HG03025 (cell line): ENCODE results near the gene RANBP9.

Source experiments
- ATAC-seq: cut with Tn5 transposase; IDR thresholded peaks from one replicate; pipeline ENCODE4 v1.9.1; 2021; ENCODE audit warnings: mild to moderate bottlenecking, moderate library complexity; ENCODE audit not compliant: unreplicated experiment, low FRiP score

The RANBP9 gene

GRCh38 chr6:13711733-13712598 is at the start of gene RANBP9:
TSS of gene RANBP9 (minus strand) at chr6:13711835. CDS start at chr6:13711505, 330 bp downstream.
- ATAC-seq = peak; percentile 74

DNA sequence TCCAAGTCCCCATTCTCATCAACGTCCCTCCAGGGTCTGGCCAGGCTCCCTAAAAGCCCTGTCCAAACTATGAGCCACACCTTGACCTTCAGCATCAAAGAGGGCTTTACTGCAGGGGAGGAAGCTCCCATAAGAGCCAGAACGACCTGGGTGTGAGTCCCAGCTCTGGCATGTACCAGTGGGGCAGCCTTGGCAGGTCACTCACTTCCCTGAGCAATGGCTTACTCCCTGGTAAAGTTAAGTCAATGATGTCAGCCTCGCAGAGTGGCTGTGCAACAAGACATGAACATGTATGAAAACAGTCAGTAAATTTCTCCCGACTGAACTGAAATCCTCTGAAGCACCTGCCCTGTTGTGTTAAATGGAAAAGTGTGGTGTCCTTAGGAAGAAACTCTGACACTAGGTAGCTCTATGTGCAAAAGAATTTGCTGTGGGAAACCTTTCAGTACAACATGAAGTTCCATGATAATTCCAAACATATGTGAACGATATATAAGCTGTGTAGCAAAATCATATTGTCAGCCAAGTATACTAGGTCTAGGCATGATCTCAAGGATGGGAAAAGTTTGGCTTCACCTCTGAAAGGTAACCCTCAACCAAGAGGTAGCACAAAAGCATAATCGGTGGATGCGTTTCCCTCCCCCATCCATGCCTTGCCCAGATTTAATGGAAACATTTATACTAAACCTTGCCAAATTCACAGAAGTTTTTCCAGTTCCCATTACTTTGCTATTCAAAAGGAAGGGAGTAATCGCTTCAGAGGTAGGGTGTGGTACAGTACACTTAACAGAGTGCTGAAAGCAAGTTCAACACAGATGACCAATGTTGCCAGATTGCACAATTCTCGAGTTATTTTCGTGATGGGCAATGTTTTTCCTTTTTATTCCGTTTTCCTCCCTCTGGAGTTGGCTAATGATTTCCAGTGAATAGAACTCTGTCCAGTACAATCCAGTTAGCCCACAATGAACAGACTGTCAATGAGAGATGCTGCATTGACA is 49.0 kb upstream of the RANBP9 start:
- ATAC-seq = no peak

DNA sequence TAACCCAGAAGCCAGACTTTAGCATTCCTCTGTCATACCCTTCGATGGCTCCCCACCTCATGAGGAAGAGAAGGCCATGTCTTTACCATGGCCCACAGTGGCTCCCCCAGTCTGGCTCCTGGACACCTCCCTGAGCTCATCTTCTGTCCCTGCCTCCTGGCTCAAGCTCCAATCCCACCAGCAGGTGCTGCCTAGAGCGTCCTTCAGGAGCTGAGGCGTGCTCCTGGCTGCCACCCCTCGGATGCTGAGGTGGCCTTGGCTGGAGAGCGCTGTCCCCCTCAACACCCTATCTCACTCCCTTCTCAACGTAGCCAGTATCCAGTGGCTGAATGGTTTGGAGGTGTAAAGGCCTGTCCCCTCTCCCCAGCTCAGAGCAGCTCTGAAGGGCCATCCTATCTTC is 47.4 kb upstream of the RANBP9 start:
- ATAC-seq = no peak

GRCh38 chr6:13754644-13755043 is 43.0 kb upstream of the RANBP9 start:
- no peak for ATAC-seq

- ATAC-seq = no peak
Observed at GRCh38 chr6:13743736-13744127, 32.1 kb upstream of the RANBP9 start.

DNA sequence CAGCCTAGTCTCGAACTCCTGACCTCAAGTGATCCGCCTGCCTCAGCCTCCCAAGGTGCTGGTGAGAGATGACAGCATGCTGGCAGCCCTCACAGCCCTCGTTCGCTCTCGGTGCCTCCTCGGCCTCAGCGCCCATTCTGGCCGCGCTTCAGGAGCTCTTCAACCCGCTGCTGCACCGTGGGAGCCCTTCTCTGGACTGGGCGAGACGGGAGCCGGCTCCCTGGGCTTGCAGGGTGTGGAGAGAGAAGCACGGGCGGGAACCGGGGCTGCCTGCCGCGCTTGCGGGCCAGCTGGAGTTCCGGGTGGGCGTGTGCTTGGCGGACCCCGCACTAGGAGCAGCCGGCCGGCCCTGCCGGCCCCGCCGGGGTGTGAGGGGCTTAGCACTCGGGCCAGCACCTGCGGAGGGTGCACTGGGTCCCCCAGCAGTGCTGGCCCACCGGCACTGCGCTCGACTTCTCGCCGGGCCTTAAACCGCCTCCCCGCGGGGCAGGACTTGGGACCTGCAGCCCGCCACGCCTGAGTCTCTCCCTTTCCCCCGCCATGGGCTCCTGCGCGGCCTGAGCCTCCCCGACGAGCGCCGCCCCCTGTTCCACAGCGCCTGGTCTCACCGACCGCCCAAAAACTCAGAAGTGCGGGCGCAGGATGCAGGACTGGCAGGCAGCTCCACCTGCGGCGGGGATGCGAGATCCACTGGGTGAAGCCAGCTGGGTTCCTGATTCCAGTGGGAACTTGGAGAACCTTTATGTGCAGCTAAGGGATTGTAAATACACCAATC is 31.5 kb upstream of the RANBP9 start:
- no peak for ATAC-seq

GRCh38 chr6:13741365-13741764 is 29.7 kb upstream of the RANBP9 start:
- ATAC-seq = no peak

GRCh38 chr6:13735031-13735430 is 23.4 kb upstream of the RANBP9 start:
- ATAC-seq = no peak

DNA sequence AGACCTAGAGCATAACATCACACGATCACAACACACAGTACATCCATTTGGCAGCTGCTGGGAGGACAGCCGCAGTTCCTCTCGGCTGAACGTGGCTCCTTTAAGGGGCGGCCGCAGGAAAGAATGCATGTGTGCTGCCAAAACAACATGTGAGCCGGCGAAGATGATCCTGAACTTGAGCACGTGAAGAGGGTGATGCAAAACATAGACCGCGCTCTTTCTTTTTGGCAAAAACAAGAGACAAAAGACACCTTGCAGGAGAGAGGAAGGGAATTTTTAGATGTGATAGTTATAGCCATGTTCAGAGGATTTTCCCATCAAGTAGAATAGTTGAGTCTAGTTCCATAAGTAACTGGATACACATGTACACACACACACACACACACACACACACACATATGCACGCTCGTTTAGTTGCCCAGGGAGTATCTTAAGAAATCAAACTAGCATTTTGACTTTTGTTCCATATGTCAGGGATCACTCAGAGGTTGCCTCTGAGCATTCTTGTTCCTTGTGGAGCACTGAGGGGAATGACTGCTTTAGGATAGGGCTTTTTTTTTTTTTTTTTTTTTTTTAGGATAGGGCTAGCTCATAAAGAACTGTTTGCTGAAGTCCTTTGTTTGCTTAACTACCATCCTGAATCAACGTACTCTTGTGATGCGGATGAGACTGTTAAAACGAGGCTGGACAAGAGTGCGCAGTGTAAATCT is 21.7 kb upstream of the RANBP9 start:
- ATAC-seq = no peak

GRCh38 chr6:13730704-13731103 is 19.1 kb upstream of the RANBP9 start:
- ATAC-seq = no peak

- no peak for ATAC-seq
Observed at GRCh38 chr6:13729891-13730290, 18.3 kb upstream of the RANBP9 start.

DNA sequence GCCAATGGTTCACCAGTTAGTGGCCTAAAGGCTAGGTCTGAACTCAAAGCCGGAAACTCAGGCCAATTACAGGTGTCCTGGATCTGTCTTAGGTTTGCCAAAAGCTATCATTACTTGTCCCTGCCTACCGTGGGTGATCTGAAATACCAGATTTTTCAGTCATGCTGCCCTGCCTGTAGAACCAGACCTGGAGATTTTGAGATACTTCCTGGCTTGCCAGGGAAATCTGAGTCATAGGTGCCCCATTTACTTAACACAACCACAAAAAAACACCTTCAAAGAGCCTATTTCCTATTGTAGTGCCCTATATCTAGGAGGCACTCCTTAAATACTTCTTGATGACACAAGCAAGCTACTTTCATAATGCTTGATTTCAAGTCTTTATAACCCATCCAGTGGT is 13.9 kb upstream of the RANBP9 start:
- no peak for ATAC-seq

- ATAC-seq = no peak
Observed at GRCh38 chr6:13725052-13725451, 13.4 kb upstream of the RANBP9 start.

DNA sequence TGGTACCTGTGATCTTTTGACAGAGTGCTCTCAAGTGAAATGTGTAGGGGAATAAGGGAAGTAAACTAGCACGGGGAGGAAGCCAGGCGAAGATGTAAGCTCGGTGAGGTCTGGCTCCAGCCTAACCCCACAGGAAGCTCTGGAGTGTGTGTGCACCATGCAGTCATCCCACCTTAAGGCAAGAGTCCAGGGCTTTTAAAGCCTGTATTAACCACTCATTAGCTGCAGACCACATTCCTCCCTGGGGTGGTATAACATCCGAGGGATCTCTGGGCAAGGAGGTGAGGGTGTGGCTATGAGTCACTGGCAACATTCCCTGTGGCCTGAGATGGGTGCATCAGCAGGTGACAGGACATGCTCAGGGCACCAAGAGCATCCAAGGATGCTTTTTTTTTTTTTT is 12.5 kb upstream of the RANBP9 start:
- no peak for ATAC-seq

DNA sequence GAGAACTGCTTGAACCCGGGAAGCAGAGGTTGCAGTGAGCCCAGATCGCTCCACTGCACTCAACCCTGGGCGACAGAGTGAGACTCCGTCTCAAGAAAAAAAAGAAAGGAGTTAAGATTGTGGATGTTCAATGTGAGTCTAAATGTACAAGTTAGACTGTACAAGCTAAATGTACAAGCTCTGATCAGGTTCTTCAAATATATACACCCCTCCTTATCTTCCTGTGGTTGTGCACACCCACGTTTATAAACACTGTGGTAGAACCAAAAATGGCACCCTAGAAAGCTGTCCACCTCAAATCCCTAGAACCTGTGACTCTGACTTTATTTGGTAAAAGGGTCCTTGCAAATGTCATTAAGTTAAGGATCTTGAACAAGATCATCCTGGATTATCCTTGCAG is 11.2 kb upstream of the RANBP9 start:
- ATAC-seq = no peak

- ATAC-seq = no peak
Observed at GRCh38 chr6:13718123-13718458, 6.5 kb upstream of the RANBP9 start.

DNA sequence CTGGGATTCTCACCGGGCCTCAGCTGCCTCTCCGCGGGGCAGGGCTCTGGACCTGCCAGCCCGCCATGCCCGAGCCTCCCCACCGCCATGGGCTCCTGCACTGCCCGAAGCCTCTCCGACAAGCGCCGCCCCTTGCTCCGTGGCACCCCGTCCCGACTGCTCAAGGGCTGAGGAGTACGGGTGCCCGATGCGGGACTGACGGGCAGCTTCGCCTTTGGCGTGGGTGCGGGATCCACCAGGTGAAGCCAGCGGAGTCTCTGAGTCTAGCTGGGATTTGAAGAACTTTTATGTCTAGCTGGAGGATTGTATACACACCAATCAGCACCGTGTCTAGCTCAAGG is 5.3 kb upstream of the RANBP9 start:
- ATAC-seq = no peak

- no peak for ATAC-seq
Observed at GRCh38 chr6:13716225-13716954, 4.8 kb upstream of the RANBP9 start.

DNA sequence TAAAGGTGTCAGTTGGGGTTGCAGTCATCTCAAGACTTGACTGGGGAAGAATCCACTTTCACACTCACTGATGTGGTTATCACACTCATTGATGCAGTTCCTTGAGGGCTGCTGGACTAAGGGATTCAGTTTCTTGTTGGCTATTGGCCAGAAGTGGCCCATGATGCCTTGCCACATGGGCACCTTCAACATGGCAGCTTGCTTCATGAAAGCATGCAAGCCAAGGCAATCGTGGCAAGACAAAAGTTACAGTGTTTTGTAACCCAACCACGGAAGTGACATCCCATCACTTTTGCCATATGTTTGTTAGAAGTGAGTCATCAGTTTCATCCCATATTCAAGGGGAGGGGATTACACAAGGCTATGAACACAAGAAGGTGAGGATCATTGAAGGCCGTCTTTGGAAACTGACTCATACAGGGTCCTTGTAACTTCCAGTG is 3.8 kb upstream of the RANBP9 start:
- no peak for ATAC-seq

- ATAC-seq = no peak
Observed at GRCh38 chr6:13712599-13712898, 914 bp upstream of the RANBP9 start.
